ENCODE measurements around the gene WDR46. TPM values are rescaled to one million over a fixed set of nuclear protein-coding genes. Genes with fewer than 3 reads are reported as not detected.
"Not testable (repeated sequence)": the region's sequence is repeated elsewhere in the genome, so short reads cannot be mapped to it uniquely, and the experiment has no call there.

WDR46 gene
- total RNA-seq, 1 donor from 2014 or later, result 31.1 TPM

DNA sequence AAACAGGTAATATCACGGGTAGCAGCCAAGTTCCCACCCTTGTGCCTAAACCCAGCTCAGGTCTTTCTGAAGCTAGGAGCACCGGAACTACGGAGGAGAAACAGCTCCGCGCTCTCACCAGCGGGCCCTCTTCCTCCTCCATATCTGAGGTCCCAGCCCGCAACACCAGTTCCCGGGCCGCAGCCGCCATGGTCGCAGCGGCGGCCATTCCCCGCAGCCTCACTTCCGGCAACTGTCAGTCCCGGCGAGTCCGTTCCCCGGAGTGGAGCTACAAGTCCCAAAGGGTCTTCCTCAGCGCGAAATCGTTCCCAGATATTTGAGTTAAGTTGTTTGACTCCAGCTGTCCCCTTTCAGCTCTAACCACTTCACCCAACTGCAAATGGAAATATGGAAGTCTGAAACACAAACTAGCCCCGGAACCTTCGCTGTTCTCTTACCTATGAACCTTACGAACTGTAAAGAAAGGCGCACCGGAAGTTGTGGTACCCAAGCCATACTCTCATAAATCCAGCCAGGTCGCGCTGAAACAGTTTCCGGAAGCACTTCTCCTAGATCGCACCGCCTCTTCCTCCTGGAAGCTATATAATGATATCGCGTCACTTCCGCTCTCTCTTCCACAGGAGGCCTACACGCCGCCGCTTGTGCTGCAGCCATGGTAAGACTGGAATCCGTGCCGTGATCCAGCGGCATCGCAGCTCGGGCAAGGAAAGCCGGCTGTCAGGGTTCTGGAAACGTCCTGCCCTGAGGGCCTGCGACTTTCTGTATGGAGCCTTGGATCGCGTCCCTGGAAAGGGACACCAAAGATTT, 17.4 kb downstream of the WDR46 start, which contains the start of the genes RPS18 and VPS52:
Gene RPS18, plus strand, starts transcription at position 608 of the 807 bp plus-strand sequence. Its CDS starts 45 bp downstream, at position 653.
Gene VPS52, minus strand, starts transcription at position 409 of the 807 bp plus-strand sequence. Its CDS starts 201 bp downstream, at position 208.
- peak within 1 kb of the TSS; percentile 94 for H3K9ac ChIP-seq
- Mint-ChIP-seq H3K27ac (peak within 1 kb of the TSS; percentile 100), H3K36me3 (peaks cover 37% of the 10 kb centered on the region), H3K4me1 (peaks cover 51% of the 10 kb centered on the region), H3K4me3 (peak within 1 kb of the TSS; percentile 100), H3K9me3 (no peaks in the 10 kb centered on the region), H3K27me3 (ENCODE audit: insufficient read depth, low read depth) (peaks cover 6% of the 10 kb centered on the region)
- peak within 1 kb of the TSS; percentile 98 for H2AFZ ChIP-seq (replicated peaks)
- peak within 1 kb of the TSS; percentile 78 for H3K27ac ChIP-seq
- H3K9me3 ChIP-seq (ENCODE audit: low read depth), result no peaks in the 10 kb centered on the region
- H3K79me2 ChIP-seq (ENCODE audit: low read depth), result peaks cover 52% of the 10 kb centered on the region
- peaks cover 8% of the 10 kb centered on the region for H3K36me3 ChIP-seq
- peaks cover 41% of the 10 kb centered on the region for H3K4me1 ChIP-seq
- DNase-seq (ENCODE audit: low spot score), result peak; percentile 99
- H3K27me3 ChIP-seq, result no peaks in the 10 kb centered on the region
- peaks cover 46% of the 10 kb centered on the region for H4K20me1 ChIP-seq (ENCODE audit: low read depth)
- H3K4me3 ChIP-seq, result peak within 1 kb of the TSS; percentile 83
- H3K4me2 ChIP-seq, result peak within 1 kb of the TSS; percentile 98
- peaks cover 48% of the 10 kb centered on the region for H3F3A ChIP-seq (ENCODE audit: low read depth)
- TF ChIP-seq, protein P1, sequence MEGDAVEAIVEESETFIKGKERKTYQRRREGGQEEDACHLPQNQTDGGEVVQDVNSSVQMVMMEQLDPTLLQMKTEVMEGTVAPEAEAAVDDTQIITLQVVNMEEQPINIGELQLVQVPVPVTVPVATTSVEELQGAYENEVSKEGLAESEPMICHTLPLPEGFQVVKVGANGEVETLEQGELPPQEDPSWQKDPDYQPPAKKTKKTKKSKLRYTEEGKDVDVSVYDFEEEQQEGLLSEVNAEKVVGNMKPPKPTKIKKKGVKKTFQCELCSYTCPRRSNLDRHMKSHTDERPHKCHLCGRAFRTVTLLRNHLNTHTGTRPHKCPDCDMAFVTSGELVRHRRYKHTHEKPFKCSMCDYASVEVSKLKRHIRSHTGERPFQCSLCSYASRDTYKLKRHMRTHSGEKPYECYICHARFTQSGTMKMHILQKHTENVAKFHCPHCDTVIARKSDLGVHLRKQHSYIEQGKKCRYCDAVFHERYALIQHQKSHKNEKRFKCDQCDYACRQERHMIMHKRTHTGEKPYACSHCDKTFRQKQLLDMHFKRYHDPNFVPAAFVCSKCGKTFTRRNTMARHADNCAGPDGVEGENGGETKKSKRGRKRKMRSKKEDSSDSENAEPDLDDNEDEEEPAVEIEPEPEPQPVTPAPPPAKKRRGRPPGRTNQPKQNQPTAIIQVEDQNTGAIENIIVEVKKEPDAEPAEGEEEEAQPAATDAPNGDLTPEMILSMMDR (IDR thresholded peaks at IDR 0.05), result no peak
- TF ChIP-seq EZH2phosphoT487 (IDR thresholded peaks at IDR 0.05), result no peak
- peak; percentile 49 for TF ChIP-seq EZH2 (IDR thresholded peaks at IDR 0.05)

DNA sequence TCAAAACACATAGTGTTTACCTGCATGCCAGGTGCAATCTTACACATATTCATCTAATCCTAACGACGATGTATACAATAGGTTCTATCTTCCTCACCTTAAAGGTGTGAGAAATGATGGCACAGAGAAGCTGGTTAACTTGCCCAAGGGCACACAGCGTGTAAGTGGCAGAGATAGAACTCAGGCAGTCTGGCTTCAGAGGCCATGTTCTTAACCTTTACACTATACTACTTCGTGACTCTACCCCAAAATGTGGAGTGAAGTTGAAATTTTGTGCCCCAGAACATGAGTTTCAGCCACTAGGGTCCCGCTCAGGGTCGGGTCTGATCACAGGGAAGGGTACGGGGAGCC, 17.9 kb downstream of the WDR46 start:
- H3K36me3 Mint-ChIP-seq, result peaks cover 35% of the 10 kb centered on the region
- H3K79me2 ChIP-seq (ENCODE audit: low read depth), result peaks cover 52% of the 10 kb centered on the region
- peaks cover 42% of the 10 kb centered on the region for H3F3A ChIP-seq (ENCODE audit: low read depth)
- H3K27ac ChIP-seq, result peak overlapping the region; percentile 78
- peak overlapping the region; percentile 90 for H3K4me2 ChIP-seq
- no peaks in the 10 kb centered on the region for H3K27me3 ChIP-seq
- H2AFZ ChIP-seq (replicated peaks), result peak overlapping the region; percentile 98
- TF ChIP-seq EZH2 (IDR thresholded peaks at IDR 0.05), result no peak
- TF ChIP-seq, protein P1 (IDR thresholded peaks at IDR 0.05), result peak; percentile 33
- H4K20me1 ChIP-seq (ENCODE audit: low read depth), result peaks cover 40% of the 10 kb centered on the region
- no peaks in the 10 kb centered on the region for H3K9me3 ChIP-seq (ENCODE audit: low read depth)
- H3K4me3 ChIP-seq, result peak overlapping the region; percentile 83
- peaks cover 6% of the 10 kb centered on the region for H3K27me3 Mint-ChIP-seq (ENCODE audit: insufficient read depth, low read depth)
- peaks cover 8% of the 10 kb centered on the region for H3K36me3 ChIP-seq
- peaks cover 36% of the 10 kb centered on the region for H3K4me1 ChIP-seq
- H3K9ac ChIP-seq, result peak overlapping the region; percentile 79
- H3K27ac Mint-ChIP-seq, result peak overlapping the region; percentile 100
- peak overlapping the region; percentile 100 for H3K4me3 Mint-ChIP-seq
- DNase-seq (ENCODE audit: low spot score), result no peak
- H3K4me1 Mint-ChIP-seq, result peaks cover 45% of the 10 kb centered on the region
- no peaks in the 10 kb centered on the region for H3K9me3 Mint-ChIP-seq

DNA sequence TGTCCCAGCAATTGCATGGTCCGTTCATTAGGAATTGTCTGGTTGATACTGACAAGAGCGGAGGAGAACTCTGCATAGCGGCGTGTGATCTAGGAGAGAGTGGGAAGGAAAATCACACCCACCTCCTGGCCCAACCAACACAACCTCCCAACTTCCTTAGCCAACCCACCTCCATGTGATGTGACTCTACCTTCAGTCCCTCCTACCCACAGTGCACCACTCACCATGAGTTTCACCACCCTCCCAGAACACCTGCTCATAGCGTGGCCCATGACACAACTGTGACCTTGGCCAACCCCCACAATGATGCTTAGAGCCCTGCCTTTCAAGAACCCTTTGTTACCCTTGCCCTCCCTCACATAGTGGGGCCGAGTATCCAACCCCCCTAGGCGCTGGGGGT, 25.0 kb downstream of the WDR46 start:
- Histone ChIP-seq H3F3A (ENCODE audit: low read depth) (no peaks in the 10 kb centered on the region), H3K27ac (no peak overlapping the region), H3K9ac (no peak overlapping the region), H3K27me3 (no peaks in the 10 kb centered on the region), H2AFZ (replicated peaks) (no peak overlapping the region), H3K79me2 (ENCODE audit: low read depth) (no peaks in the 10 kb centered on the region), H3K9me3 (ENCODE audit: low read depth) (no peaks in the 10 kb centered on the region), H3K36me3 (peaks cover 5% of the 10 kb centered on the region), H3K4me3 (no peak overlapping the region), H3K4me2 (no peak overlapping the region), H4K20me1 (ENCODE audit: low read depth) (no peaks in the 10 kb centered on the region), H3K4me1 (no peaks in the 10 kb centered on the region)
- H3K4me1 Mint-ChIP-seq, result no peaks in the 10 kb centered on the region
- H3K36me3 Mint-ChIP-seq, result peaks cover 34% of the 10 kb centered on the region
- no peak overlapping the region for H3K27ac Mint-ChIP-seq
- TF ChIP-seq, protein P1 (IDR thresholded peaks at IDR 0.05), result no peak
- TF ChIP-seq EZH2phosphoT487 (IDR thresholded peaks at IDR 0.05), result no peak
- TF ChIP-seq EZH2 (IDR thresholded peaks at IDR 0.05), result no peak
- H3K4me3 Mint-ChIP-seq, result peak overlapping the region; percentile 41
- no peaks in the 10 kb centered on the region for H3K9me3 Mint-ChIP-seq
- H3K27me3 Mint-ChIP-seq (ENCODE audit: insufficient read depth, low read depth), result no peaks in the 10 kb centered on the region
- DNase-seq (ENCODE audit: low spot score), result no peak

DNA sequence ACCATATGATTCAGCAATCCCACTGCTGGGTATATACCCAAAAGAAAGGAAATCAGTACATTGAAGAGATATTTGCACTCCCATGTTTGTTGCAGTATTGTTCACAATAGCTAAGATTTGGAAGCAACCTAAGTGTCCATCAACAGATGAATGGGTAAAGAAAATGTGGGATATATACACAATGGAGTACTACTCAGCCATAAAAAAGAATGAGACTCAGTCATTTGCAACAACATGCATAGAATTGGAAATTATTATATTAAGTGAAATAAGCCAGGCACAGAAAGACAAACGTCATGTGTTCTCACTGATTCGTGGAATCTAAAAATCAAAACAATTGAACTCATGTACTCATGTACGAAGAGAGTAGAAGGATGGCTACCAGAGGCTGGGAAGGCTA, 26.5 kb downstream of the WDR46 start:
- H3K36me3 ChIP-seq; H3K9me3 Mint-ChIP-seq; H3K4me1 Mint-ChIP-seq; H3K27ac ChIP-seq; H3K27me3 Mint-ChIP-seq (ENCODE audit: insufficient read depth, low read depth); H3F3A ChIP-seq (ENCODE audit: low read depth); H3K4me3 ChIP-seq; H3K9ac ChIP-seq; H4K20me1 ChIP-seq (ENCODE audit: low read depth); H3K79me2 ChIP-seq (ENCODE audit: low read depth); DNase-seq (ENCODE audit: low spot score); H3K4me2 ChIP-seq; H2AFZ ChIP-seq (replicated peaks); H3K4me3 Mint-ChIP-seq; H3K4me1 ChIP-seq; H3K27ac Mint-ChIP-seq; H3K27me3 ChIP-seq; H3K9me3 ChIP-seq (ENCODE audit: low read depth): not testable (repeated sequence)
- peaks cover 29% of the 10 kb centered on the region for H3K36me3 Mint-ChIP-seq

Data from neural progenitor cell (in vitro differentiated cells).